Left ventricle myocardium superior (tissue), 1 donor: ENCODE results near the gene RRAS. TPM values are rescaled to one million over a fixed set of nuclear protein-coding genes. Genes with fewer than 3 reads are reported as not detected.

Experiments
- ATAC-seq: fragments of 200-7000 bp; cut with Tn5 transposase; one replicate; pipeline ENCODE4 v1.9.1; 2020; ENCODE audit warnings: mild to moderate bottlenecking, moderate library complexity
- DNase-seq: peaks from one replicate; pipeline ENCODE4 v3.0.0-alpha.2; 2020
- intact Hi-C: fragments of 100-400 bp; cut with micrococcal nuclease; formaldehyde crosslinking; loops from one replicate; pipeline ENCODE4 v1.11.0; 2022
- total RNA-seq: library from RNA; stranded (reverse); fragmentation: NEBNext Ultra II Directional; extraction: Animal tissue kit (Norgen Biotek cat#: 25700); gene quantifications from one replicate; pipeline ENCODE4 v1.2.1, GENCODE V29; 2021
- donor health status: DM: no; HTN: yes; CAD: no; lungs with severe emphysema.

Gene RRAS
- total RNA-seq, 1 donor from 2014 or later: 100 TPM

- ATAC-seq (no peak), DNase-seq (peak; percentile 83)
- intact Hi-C loops: no loop called here
Observed at GRCh38 chr19:49677901-49678674, 38.1 kb upstream of the RRAS start.

GRCh38 chr19:49677231-49677900 is 37.4 kb upstream of the RRAS start, which contains the start of gene PRMT1:
Gene PRMT1 (plus strand): TSS chr19:49677271. CDS start chr19:49677281, 10 bp downstream.
- ATAC-seq (peak; percentile 3), DNase-seq (peak; percentile 67)
- intact Hi-C loops: no loop called here

- intact Hi-C loops: no loop called here
- DNase-seq (peak; percentile 100), ATAC-seq (peak; percentile 85)
Observed at GRCh38 chr19:49676784-49677230, 36.9 kb upstream of the RRAS start.

GRCh38 chr19:49676136-49676783 is 36.3 kb upstream of the RRAS start:
- intact Hi-C loops: no loop called here
- ATAC-seq: peak; percentile 54

GRCh38 chr19:49672131-49672919 is 32.4 kb upstream of the RRAS start:
- intact Hi-C loops: no loop called here
- ATAC-seq (no peak), DNase-seq (peak; percentile 85)

More at GRCh38 chr19:49676136-49676783, 36.3 kb upstream of the RRAS start:
- peak; percentile 84 for DNase-seq

- ATAC-seq (no peak), DNase-seq (no peak)
- intact Hi-C loops: no loop called here
Observed at GRCh38 chr19:49669516-49669915, 29.6 kb upstream of the RRAS start.

GRCh38 chr19:49667473-49667872 is 27.5 kb upstream of the RRAS start:
- ATAC-seq (no peak), DNase-seq (no peak)
- intact Hi-C loops: no loop called here

GRCh38 chr19:49666120-49666444 is 26.1 kb upstream of the RRAS start:
- no peak for ATAC-seq

GRCh38 chr19:49665351-49666119 is 25.6 kb upstream of the RRAS start, which contains the start of the genes BCL2L12 and IRF3:
Gene BCL2L12 (plus strand): TSS chr19:49665933. CDS start chr19:49666693, 760 bp downstream.
Gene IRF3 (minus strand): TSS chr19:49665857. CDS start chr19:49664838, 1,019 bp downstream.
- ATAC-seq (peak; percentile 91), DNase-seq (peak; percentile 98)
- intact Hi-C loops: no loop called here

More at GRCh38 chr19:49666120-49666444, 26.1 kb upstream of the RRAS start:
- intact Hi-C loops: no loop called here
- no peak for DNase-seq

GRCh38 chr19:49665036-49665350 is 25.1 kb upstream of the RRAS start:
- intact Hi-C loops: no loop called here
- DNase-seq: no peak
- no peak for ATAC-seq

- intact Hi-C loops: no loop called here
- DNase-seq: peak; percentile 93
- peak; percentile 84 for ATAC-seq
Observed at GRCh38 chr19:49664171-49665035, 24.5 kb upstream of the RRAS start.

- DNase-seq: no peak
- no peak for ATAC-seq
- intact Hi-C loops: no loop called here
Observed at GRCh38 chr19:49663224-49663623, 23.3 kb upstream of the RRAS start.

- intact Hi-C loops: no loop called here
Observed at GRCh38 chr19:49662011-49662410, 22.1 kb upstream of the RRAS start.

GRCh38 chr19:49660338-49660961 is 20.5 kb upstream of the RRAS start:
- DNase-seq (no peak), ATAC-seq (no peak)
- intact Hi-C loops: no loop called here

More at GRCh38 chr19:49662011-49662410, 22.1 kb upstream of the RRAS start:
- DNase-seq: no peak
- no peak for ATAC-seq

GRCh38 chr19:49658566-49659442 is 18.9 kb upstream of the RRAS start:
- DNase-seq (no peak), ATAC-seq (no peak)
- intact Hi-C loops: no loop called here

- no peak for DNase-seq
- intact Hi-C loops: no loop called here
- no peak for ATAC-seq
Observed at GRCh38 chr19:49658139-49658517, 18.2 kb upstream of the RRAS start.
